ENCODE results near the gene C1orf159.
"Not testable (repeated sequence)": the region's sequence is repeated elsewhere in the genome, so short reads cannot be mapped to it uniquely, and the experiment has no call there.

Gene C1orf159

DNA sequence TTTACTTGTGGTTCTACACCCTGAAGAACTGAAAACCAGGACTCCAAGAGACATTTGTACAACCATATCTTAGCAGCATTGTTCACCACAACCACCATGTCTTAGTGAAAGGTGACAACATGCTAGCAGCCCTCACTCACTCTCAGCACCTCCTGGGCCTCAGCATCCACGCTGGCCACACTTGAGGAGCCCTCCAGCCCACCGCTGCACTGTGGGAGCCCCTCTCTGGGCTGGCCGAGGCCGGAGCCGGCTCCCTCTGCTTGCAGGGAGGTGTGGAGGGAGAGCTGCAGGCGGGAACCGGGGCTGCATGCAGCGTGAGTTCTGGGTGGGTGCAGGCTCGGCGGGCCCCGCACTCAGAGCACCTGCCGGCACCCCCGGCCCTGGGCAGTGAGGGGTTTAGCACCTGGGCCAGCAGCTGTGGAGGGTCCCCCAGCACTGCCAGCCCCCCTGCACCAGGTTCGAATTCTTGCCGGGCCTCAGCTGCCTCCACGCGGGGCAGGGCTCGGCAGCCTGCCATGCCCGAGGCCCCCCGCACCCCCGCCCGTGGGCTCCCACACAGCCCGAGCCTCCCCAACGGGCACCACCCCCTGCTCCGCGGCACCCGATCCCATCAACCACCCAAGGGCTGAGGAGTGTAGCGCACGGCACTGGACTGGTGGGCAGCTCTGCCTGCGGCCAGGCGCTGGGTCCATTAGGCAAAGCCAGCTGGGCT is 9.2 kb downstream of the C1orf159 start:
- Histone ChIP-seq H3K4me2 (ENCODE audit: low read depth, low read length) (no peak overlapping the region), H3K4me1 (ENCODE audit: low read length) (no peaks in the 10 kb centered on the region), H3K36me3 (replicated peaks; ENCODE audit: insufficient read depth, low read length) (no peaks in the 10 kb centered on the region), H3K79me2 (ENCODE audit: low read length) (peaks cover 15% of the 10 kb centered on the region), H3K9me2 (replicated peaks; ENCODE audit: insufficient read depth, low read length) (no peaks in the 10 kb centered on the region), H2AFZ (ENCODE audit: low read length) (no peak overlapping the region), H3K9ac (ENCODE audit: low read length) (no peak overlapping the region), H3K9me3 (replicated peaks; ENCODE audit: insufficient read depth, low read length) (no peaks in the 10 kb centered on the region), H3K4me3 (ENCODE audit: low read length) (no peak overlapping the region), H3F3A (ENCODE audit: insufficient read depth, low read length) (no peaks in the 10 kb centered on the region), H4K20me1 (ENCODE audit: insufficient read depth, low read length) (no peaks in the 10 kb centered on the region), H3K27ac (ENCODE audit: low read length) (no peak overlapping the region), H3K27me3 (replicated peaks; ENCODE audit: insufficient read depth, low read length) (no peaks in the 10 kb centered on the region)
- TF ChIP-seq, protein P1, sequence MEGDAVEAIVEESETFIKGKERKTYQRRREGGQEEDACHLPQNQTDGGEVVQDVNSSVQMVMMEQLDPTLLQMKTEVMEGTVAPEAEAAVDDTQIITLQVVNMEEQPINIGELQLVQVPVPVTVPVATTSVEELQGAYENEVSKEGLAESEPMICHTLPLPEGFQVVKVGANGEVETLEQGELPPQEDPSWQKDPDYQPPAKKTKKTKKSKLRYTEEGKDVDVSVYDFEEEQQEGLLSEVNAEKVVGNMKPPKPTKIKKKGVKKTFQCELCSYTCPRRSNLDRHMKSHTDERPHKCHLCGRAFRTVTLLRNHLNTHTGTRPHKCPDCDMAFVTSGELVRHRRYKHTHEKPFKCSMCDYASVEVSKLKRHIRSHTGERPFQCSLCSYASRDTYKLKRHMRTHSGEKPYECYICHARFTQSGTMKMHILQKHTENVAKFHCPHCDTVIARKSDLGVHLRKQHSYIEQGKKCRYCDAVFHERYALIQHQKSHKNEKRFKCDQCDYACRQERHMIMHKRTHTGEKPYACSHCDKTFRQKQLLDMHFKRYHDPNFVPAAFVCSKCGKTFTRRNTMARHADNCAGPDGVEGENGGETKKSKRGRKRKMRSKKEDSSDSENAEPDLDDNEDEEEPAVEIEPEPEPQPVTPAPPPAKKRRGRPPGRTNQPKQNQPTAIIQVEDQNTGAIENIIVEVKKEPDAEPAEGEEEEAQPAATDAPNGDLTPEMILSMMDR (IDR thresholded peaks at IDR 0.05; ENCODE audit: low read length), result no peak
- TF ChIP-seq EZH2 (optimal IDR thresholded peaks at IDR 0.05; ENCODE audit: low read depth, low read length) (no peak), EZH2phosphoT487 (IDR thresholded peaks at IDR 0.05; ENCODE audit: low read length) (no peak)
- no peak for DNase-seq

DNA sequence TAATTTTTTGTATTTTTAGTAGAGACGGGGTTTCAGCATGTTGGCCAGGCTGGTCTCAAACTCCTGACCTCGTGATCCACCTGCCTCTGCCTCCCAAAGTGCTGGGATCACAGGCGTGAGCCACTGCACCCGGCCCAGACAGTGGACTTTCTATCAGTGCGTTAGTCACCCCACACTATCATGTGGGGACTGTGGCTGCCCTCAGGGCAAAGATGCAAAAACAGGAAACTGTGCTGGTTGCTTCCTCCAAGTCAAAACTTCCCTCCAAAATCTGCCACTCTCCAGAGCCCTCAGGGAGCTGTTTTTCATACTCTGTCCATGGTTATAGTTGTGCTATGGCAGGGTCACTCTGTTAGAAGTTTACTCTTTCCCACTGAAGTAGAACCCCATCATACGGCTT is 11.7 kb downstream of the C1orf159 start:
- H3K27ac ChIP-seq (ENCODE audit: low read length); H4K20me1 ChIP-seq (ENCODE audit: insufficient read depth, low read length); H3K4me2 ChIP-seq (ENCODE audit: low read depth, low read length); H3K27me3 ChIP-seq (replicated peaks; ENCODE audit: insufficient read depth, low read length); H3K36me3 ChIP-seq (replicated peaks; ENCODE audit: insufficient read depth, low read length); H3K79me2 ChIP-seq (ENCODE audit: low read length); H3K9me3 ChIP-seq (replicated peaks; ENCODE audit: insufficient read depth, low read length); H2AFZ ChIP-seq (ENCODE audit: low read length); H3K9ac ChIP-seq (ENCODE audit: low read length); H3K4me1 ChIP-seq (ENCODE audit: low read length); H3F3A ChIP-seq (ENCODE audit: insufficient read depth, low read length); H3K9me2 ChIP-seq (replicated peaks; ENCODE audit: insufficient read depth, low read length); DNase-seq; H3K4me3 ChIP-seq (ENCODE audit: low read length): not testable (repeated sequence)

DNA sequence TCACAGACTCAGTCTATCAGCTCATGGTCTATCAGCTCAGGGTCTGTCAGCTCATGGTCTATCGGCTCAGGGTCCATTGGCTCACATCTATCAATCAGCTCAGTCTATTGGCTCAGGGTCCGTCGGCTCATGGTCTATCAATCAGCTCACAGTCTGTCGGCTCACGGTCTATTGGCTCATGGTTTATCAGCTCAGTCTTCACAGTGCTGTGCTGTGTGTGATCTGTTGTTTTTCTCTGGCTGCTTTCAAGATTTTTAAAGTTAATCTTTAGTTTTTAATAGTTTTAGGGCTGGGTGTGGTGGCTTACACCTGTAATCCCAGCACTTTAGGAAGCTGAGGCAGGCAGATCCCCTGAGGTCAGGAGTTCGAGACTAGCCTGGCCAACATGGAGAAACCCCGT is 14.4 kb downstream of the C1orf159 start:
- H2AFZ ChIP-seq (ENCODE audit: low read length), result no peak overlapping the region
- TF ChIP-seq EZH2 (optimal IDR thresholded peaks at IDR 0.05; ENCODE audit: low read depth, low read length) (no peak), EZH2phosphoT487 (IDR thresholded peaks at IDR 0.05; ENCODE audit: low read length) (no peak)
- TF ChIP-seq, protein P1 (IDR thresholded peaks at IDR 0.05; ENCODE audit: low read length), result no peak
- H3K36me3 ChIP-seq (replicated peaks; ENCODE audit: insufficient read depth, low read length), result no peaks in the 10 kb centered on the region
- DNase-seq, result no peak
- no peaks in the 10 kb centered on the region for H3K79me2 ChIP-seq (ENCODE audit: low read length)
- no peak overlapping the region for H3K4me3 ChIP-seq (ENCODE audit: low read length)
- no peaks in the 10 kb centered on the region for H3K27me3 ChIP-seq (replicated peaks; ENCODE audit: insufficient read depth, low read length)
- no peaks in the 10 kb centered on the region for H3K4me1 ChIP-seq (ENCODE audit: low read length)
- no peaks in the 10 kb centered on the region for H3F3A ChIP-seq (ENCODE audit: insufficient read depth, low read length)
- H3K9me2 ChIP-seq (replicated peaks; ENCODE audit: insufficient read depth, low read length), result no peaks in the 10 kb centered on the region
- no peak overlapping the region for H3K9ac ChIP-seq (ENCODE audit: low read length)
- no peaks in the 10 kb centered on the region for H4K20me1 ChIP-seq (ENCODE audit: insufficient read depth, low read length)
- no peak overlapping the region for H3K4me2 ChIP-seq (ENCODE audit: low read depth, low read length)
- no peak overlapping the region for H3K27ac ChIP-seq (ENCODE audit: low read length)
- H3K9me3 ChIP-seq (replicated peaks; ENCODE audit: insufficient read depth, low read length), result no peaks in the 10 kb centered on the region

DNA sequence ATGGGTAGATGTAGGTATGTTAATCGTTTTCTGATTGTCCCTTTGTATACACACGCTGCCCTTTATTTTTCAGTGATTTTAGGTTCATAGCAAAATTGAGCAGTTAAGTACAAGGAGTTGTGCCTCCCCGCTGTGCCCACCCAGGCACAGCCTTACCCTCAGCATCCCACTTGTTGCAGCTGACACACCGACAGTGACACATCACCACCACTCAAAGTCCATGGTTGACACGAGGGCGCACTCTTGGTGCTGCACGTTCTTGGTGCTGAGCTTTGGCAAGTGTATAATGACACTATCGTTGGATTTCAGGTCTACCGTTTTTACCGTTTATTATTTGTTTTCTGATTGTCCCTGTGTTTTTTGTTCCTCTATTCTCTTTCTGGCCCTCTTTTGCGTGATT is 15.6 kb downstream of the C1orf159 start:
- TF ChIP-seq EZH2 (optimal IDR thresholded peaks at IDR 0.05; ENCODE audit: low read depth, low read length) (no peak), EZH2phosphoT487 (IDR thresholded peaks at IDR 0.05; ENCODE audit: low read length) (no peak)
- TF ChIP-seq, protein P1 (IDR thresholded peaks at IDR 0.05; ENCODE audit: low read length), result no peak
- H3K36me3 ChIP-seq (replicated peaks; ENCODE audit: insufficient read depth, low read length), result no peaks in the 10 kb centered on the region
- no peak overlapping the region for H3K27ac ChIP-seq (ENCODE audit: low read length)

More for the DNA sequence above, 15.6 kb downstream of the C1orf159 start:
- H3K9ac ChIP-seq (ENCODE audit: low read length), result no peak overlapping the region
- H2AFZ ChIP-seq (ENCODE audit: low read length), result no peak overlapping the region
- no peak overlapping the region for H3K4me2 ChIP-seq (ENCODE audit: low read depth, low read length)
- H3K79me2 ChIP-seq (ENCODE audit: low read length), result no peaks in the 10 kb centered on the region
- H3K4me1 ChIP-seq (ENCODE audit: low read length), result no peaks in the 10 kb centered on the region
- no peak overlapping the region for H3K4me3 ChIP-seq (ENCODE audit: low read length)
- DNase-seq, result no peak
- H3K27me3 ChIP-seq (replicated peaks; ENCODE audit: insufficient read depth, low read length), result no peaks in the 10 kb centered on the region
- no peaks in the 10 kb centered on the region for H3K9me2 ChIP-seq (replicated peaks; ENCODE audit: insufficient read depth, low read length)
- H3K9me3 ChIP-seq (replicated peaks; ENCODE audit: insufficient read depth, low read length), result no peaks in the 10 kb centered on the region
- H4K20me1 ChIP-seq (ENCODE audit: insufficient read depth, low read length), result no peaks in the 10 kb centered on the region
- no peaks in the 10 kb centered on the region for H3F3A ChIP-seq (ENCODE audit: insufficient read depth, low read length)
